GM10847 (cell line): ENCODE results near the gene CYP2W1.

Experiments
- POLR2A ChIP-seq: IDR thresholded peaks from 2 replicates; pipeline ENCODE4 v1.6.1; 2011; ENCODE audit not compliant: insufficient read length; ENCODE audit errors: extremely low read depth

The CYP2W1 gene

DNA sequence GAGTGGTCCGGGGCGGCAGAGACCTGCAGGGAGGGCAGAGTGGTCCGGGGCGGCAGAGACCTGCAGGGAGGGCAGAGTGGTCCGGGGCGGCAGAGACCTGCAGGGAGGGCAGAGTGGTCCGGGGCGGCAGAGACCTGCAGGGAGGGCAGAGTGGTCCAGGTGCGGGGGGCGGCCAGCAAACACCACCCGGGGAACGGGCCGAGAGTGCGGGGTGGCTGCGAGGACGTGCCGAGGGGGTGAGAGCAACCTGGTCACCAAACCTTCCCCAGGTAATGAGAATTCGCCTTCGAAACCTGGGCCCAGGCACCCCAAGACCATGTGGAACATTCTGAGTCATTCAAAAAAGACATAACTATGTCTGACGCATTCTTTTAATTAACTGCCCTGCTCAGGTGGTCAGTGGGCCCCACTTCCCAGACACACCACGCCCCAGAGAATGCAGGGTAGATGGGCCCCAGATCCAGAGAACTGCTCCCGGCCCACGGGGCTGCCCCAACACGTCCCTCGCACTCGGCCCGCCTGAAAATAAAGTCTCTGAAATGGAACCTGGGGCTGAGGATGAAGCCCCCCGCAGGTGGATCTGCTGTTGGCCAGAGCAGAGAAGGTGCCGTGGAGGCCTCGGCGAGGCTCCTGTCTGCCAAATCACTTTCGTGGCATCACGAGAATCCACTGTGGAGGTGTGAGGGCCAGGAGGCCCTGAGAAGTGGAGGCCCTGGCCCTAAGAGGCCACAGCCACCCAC lies 48.9 kb downstream of the CYP2W1 start:
- no peak for TF ChIP-seq POLR2A

DNA sequence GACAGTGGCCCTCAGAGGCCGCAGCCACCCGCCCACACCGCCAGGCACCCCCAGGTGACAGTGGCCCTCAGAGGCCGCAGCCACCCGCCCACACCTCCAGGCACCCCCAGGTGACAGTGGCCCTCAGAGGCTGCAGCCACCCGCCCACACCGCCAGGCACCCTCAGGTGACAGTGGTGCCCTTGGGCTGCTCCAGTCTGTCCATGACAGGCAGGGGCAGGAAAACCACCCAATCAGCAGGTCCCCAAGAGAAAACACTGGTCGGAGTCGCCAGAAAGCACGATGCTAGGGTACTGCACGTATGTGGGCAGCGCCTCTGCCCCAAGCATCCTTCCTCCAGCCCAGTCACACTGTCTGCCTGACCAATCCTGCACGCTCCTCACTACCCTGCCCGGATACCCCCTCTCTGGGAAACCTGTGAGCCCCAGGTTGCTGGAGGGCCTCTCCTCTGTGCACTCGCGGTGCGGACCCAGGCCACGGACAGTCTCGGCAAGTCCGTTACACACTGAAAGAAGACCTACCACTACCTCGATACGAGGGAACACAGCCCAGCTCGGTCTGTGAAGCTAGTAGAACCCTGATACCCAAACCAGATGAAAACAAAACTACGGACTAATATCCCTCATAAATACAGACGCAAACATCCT lies 49.7 kb downstream of the CYP2W1 start:
- TF ChIP-seq POLR2A: no peak

DNA sequence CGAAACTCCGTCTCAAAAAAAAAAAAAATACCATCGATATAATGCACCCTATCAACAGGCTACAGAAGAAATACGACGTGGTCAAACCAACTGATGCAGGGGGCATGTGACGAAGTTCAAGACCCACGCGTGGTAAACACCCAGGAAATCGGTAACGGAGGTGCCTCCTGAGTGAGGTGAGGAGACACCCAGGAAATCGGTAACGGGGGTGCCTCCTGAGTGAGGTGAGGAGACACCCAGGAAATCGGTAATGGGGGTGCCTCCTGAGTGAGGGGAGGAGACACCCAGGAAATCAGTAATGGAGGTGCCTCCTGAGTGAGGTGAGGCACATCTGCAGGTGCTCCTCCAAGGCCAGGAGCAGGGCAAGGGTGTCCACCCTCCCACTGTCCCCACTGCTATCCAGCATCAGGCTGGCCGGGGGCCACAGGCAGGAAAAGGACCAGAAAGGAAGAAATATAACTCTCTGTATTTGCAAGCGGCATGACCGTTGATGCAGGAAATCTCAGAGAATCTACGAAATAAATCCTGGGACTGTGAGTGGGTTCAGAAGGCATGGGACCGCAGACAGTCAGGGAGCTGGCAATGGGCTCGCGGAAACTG lies 50.7 kb downstream of the CYP2W1 start:
- no peak for TF ChIP-seq POLR2A
